GM06990 (cell line): ENCODE measurements around the gene SHTN1.

Experiments
- DNase-seq: peaks from one replicate; pipeline ENCODE4 v3.0.0-alpha.2; 2011; ENCODE audit not compliant: insufficient read length; ENCODE audit errors: extremely low read depth
- H3K27me3 ChIP-seq: replicated peaks from 2 replicates; pipeline ENCODE4 v1.6.0; 2011; ENCODE audit warnings: low read length; ENCODE audit not compliant: control insufficient read depth, insufficient read depth
- H3K36me3 ChIP-seq: 2 replicates; pipeline ENCODE4 v1.5.1; 2011; ENCODE audit warnings: low read length; ENCODE audit not compliant: control insufficient read depth, insufficient read depth
- H3K4me3 ChIP-seq: replicated peaks from 2 replicates; pipeline ENCODE4 v1.5.1; 2011; ENCODE audit warnings: low read depth, mild to moderate bottlenecking, control low read depth, low read length
- TF ChIP-seq, protein P1 (sequence below): IDR thresholded peaks from 2 replicates; pipeline ENCODE4 v1.5.1; 2011; ENCODE audit warnings: low read length, control low read depth, mild to moderate bottlenecking, inconsistent platforms; ENCODE audit not compliant: insufficient read depth, poor library complexity, severe bottlenecking

The SHTN1 gene

DNA sequence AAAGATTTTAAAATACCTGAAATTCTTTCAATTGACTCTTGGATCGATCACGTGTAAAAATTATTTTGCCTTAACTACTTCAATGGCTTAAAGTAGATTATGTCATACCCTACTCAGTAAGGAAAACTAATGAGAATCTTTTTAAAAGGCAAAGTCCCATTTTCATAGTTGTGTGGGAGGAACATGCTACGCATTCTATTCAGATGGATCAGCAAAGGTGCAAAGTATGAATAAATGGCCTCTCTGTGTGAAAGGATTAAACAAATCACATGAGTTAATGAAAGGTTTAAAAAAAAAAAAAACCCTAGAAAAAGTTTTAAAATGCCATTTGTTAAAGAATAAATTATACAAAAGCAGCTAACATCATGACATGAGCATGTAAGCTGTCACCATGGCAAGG lies 78.6 kb downstream of the SHTN1 start:
- DNase-seq, result no peak
- TF ChIP-seq, protein P1, sequence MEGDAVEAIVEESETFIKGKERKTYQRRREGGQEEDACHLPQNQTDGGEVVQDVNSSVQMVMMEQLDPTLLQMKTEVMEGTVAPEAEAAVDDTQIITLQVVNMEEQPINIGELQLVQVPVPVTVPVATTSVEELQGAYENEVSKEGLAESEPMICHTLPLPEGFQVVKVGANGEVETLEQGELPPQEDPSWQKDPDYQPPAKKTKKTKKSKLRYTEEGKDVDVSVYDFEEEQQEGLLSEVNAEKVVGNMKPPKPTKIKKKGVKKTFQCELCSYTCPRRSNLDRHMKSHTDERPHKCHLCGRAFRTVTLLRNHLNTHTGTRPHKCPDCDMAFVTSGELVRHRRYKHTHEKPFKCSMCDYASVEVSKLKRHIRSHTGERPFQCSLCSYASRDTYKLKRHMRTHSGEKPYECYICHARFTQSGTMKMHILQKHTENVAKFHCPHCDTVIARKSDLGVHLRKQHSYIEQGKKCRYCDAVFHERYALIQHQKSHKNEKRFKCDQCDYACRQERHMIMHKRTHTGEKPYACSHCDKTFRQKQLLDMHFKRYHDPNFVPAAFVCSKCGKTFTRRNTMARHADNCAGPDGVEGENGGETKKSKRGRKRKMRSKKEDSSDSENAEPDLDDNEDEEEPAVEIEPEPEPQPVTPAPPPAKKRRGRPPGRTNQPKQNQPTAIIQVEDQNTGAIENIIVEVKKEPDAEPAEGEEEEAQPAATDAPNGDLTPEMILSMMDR, result no peak
- Histone ChIP-seq H3K27me3 (no peaks in the 10 kb centered on the region), H3K36me3 (no peaks in the 10 kb centered on the region), H3K4me3 (no peak overlapping the region)

DNA sequence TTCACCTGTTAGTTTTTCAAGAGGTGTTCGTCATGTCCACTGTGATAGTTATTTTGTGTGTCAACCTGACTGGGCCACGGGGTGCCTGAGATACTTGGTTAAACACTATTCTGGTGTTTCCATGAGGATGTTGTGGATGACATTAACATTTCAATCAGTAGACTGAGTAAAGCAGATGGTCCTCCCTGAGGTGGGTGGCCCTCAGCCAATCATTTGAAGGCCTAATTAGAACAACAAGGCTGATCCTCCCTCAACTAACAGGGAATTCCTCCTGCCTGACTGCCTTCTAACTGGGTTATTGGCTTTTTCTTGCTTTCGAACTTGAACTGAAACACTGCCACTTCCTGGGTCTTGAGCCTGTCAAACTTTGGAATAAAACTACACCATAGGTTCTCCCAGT lies 79.9 kb downstream of the SHTN1 start:
- Histone ChIP-seq H3K4me3 (no peak overlapping the region), H3K36me3 (no peaks in the 10 kb centered on the region), H3K27me3 (no peaks in the 10 kb centered on the region)
- TF ChIP-seq, protein P1, result no peak
- DNase-seq, result no peak

DNA sequence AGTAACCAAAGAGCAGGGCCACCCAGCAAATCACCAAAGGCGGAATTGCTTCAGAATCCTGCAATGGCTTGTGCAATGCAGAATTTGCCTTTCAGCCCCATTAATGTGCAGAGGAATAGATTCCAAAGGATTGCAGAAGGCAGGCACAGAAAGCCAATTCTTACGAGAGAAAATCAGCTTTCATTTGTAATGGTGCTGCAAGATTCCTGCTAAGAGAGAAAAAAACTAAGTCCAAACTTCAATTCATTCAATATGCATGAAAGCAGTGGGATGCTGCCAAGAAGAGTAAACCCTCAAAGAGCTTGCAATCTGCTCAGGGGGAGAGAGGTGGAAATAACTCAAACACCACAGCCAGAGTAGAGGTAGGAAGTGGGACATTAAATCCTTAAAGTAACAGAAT lies 85.3 kb downstream of the SHTN1 start:
- no peaks in the 10 kb centered on the region for H3K36me3 ChIP-seq
- no peak overlapping the region for H3K4me3 ChIP-seq
- no peak for DNase-seq
- TF ChIP-seq, protein P1, result no peak
- H3K27me3 ChIP-seq, result no peaks in the 10 kb centered on the region; the same call in 1 of the 2 replicates

DNA sequence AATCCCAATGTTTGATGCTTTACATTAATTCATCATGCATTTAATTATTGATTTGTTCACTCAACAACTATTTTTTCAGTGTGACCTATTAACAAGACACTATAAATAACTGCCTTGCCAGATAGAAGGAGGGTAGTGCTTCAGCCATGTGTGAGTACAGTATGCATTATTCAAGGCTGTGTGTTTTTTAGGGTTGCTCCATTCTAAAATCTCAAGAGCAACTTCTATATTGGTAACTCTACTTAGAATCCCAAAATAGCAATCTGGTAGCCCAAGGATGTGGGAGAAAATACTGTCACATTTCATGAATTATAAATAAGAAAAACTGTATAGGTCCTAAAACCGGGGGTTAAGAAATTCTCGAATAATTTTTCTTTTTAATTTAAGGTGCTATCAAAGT lies 85.8 kb downstream of the SHTN1 start:
- Histone ChIP-seq H3K36me3 (no peaks in the 10 kb centered on the region), H3K27me3 (no peaks in the 10 kb centered on the region; the same call in 1 of the 2 replicates), H3K4me3 (no peak overlapping the region)
- DNase-seq, result no peak
- TF ChIP-seq, protein P1, result no peak

DNA sequence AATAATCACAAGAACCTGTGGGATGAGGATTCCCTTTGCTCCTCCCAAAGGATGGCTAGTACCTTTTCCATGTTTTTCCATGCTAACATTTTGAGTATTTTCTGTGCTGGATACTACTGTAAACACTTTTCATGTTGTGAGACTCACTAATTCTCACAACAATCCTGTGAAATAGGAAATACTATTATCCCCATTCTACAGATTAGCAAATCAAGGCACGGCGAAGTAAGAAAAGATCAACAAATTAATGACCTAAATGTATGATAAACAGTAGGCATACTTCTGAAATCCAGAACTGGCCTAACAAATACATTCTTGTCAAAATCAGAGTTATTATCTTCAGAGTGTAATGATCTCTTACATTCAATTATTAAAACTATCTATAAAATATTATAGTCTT lies 86.4 kb downstream of the SHTN1 start:
- no peaks in the 10 kb centered on the region for H3K36me3 ChIP-seq
- H3K4me3 ChIP-seq, result no peak overlapping the region
- TF ChIP-seq, protein P1, result no peak

DNA sequence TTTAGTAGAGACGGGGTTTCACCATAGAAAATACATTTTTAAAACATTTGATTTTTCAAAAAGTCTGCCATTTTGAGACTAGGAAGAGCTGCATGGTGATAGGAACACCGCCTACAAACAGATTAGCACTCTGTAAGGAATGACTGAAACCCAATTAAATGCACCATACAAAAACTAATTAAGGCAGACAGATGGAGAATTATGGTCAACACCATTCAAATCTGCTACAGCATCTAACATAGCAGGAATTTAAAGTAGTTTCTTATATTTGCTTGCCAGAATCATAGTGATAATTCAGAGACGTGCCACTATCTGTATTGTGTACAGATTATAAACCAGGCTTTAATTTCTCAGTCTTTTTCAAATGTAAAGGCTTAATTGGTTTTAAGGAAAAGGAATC lies 87.5 kb downstream of the SHTN1 start:
- TF ChIP-seq, protein P1, result no peak
- H3K27me3 ChIP-seq, result no peaks in the 10 kb centered on the region; the same call in 1 of the 2 replicates
- H3K36me3 ChIP-seq, result no peaks in the 10 kb centered on the region
- no peak for DNase-seq
- no peak overlapping the region for H3K4me3 ChIP-seq

More for the DNA sequence above, 86.4 kb downstream of the SHTN1 start:
- DNase-seq, result no peak
- H3K27me3 ChIP-seq, result no peaks in the 10 kb centered on the region; the same call in 1 of the 2 replicates
